Measurements from ENCODE around the gene PCBD1.

The PCBD1 gene

GRCh38 chr10:70899096-70899495, 10.7 kb upstream of the PCBD1 start:
- Histone ChIP-seq H3K9me3 (ENCODE audit: control insufficient read depth in 2 of 2, low read length in 2 of 2) (no peaks in the 10 kb centered on the region), H3K9ac (ENCODE audit: low read length in 2 of 2) (no peak overlapping the region), H3K27me3 (ENCODE audit: control insufficient read depth in 1 of 2, insufficient read depth in 2 of 2, low read length in 2 of 2) (no peaks in the 10 kb centered on the region), H3K4me3 (ENCODE audit: low read length in 2 of 2) (no peak overlapping the region), H3K4me1 (ENCODE audit: control insufficient read depth, insufficient read depth, low read length) (peaks cover 5% of the 10 kb centered on the region), H3K27ac (ENCODE audit: low read length) (no peak overlapping the region), H3K36me3 (ENCODE audit: control insufficient read depth in 2 of 2, insufficient read depth in 2 of 2, low read length in 2 of 2) (no peaks in the 10 kb centered on the region)

GRCh38 chr10:70898687-70899086, 10.3 kb upstream of the PCBD1 start:
- H3K27me3 ChIP-seq (ENCODE audit: control insufficient read depth in 1 of 2, insufficient read depth in 2 of 2, low read length in 2 of 2) = no peaks in the 10 kb centered on the region
- no peak overlapping the region for H3K9ac ChIP-seq (ENCODE audit: low read length in 2 of 2)
- H3K4me1 ChIP-seq (ENCODE audit: control insufficient read depth, insufficient read depth, low read length) = peaks cover 5% of the 10 kb centered on the region
- no peak overlapping the region for H3K27ac ChIP-seq (ENCODE audit: low read length)
- no peak overlapping the region for H3K4me3 ChIP-seq (ENCODE audit: low read length in 2 of 2)
- H3K9me3 ChIP-seq (ENCODE audit: control insufficient read depth in 2 of 2, low read length in 2 of 2) = no peaks in the 10 kb centered on the region
- H3K36me3 ChIP-seq (ENCODE audit: control insufficient read depth in 2 of 2, insufficient read depth in 2 of 2, low read length in 2 of 2) = no peaks in the 10 kb centered on the region

GRCh38 chr10:70896551-70896950, 8.2 kb upstream of the PCBD1 start:
- no peak overlapping the region for H3K9ac ChIP-seq (ENCODE audit: low read length in 2 of 2)

GRCh38 chr10:70894416-70894815, 6.1 kb upstream of the PCBD1 start:
- Histone ChIP-seq H3K36me3 (ENCODE audit: control insufficient read depth in 2 of 2, insufficient read depth in 2 of 2, low read length in 2 of 2) (no peaks in the 10 kb centered on the region), H3K27me3 (ENCODE audit: control insufficient read depth in 1 of 2, insufficient read depth in 2 of 2, low read length in 2 of 2) (no peaks in the 10 kb centered on the region), H3K9me3 (ENCODE audit: control insufficient read depth in 2 of 2, low read length in 2 of 2) (no peaks in the 10 kb centered on the region), H3K4me1 (ENCODE audit: control insufficient read depth, insufficient read depth, low read length) (peaks cover 9% of the 10 kb centered on the region), H3K4me3 (ENCODE audit: low read length in 2 of 2) (no peak overlapping the region), H3K27ac (ENCODE audit: low read length) (no peak overlapping the region), H3K9ac (ENCODE audit: low read length in 2 of 2) (no peak overlapping the region)

More at GRCh38 chr10:70896551-70896950, 8.2 kb upstream of the PCBD1 start:
- H3K4me3 ChIP-seq (ENCODE audit: low read length in 2 of 2) = no peak overlapping the region
- no peaks in the 10 kb centered on the region for H3K9me3 ChIP-seq (ENCODE audit: control insufficient read depth in 2 of 2, low read length in 2 of 2)
- no peaks in the 10 kb centered on the region for H3K36me3 ChIP-seq (ENCODE audit: control insufficient read depth in 2 of 2, insufficient read depth in 2 of 2, low read length in 2 of 2)
- H3K27ac ChIP-seq (ENCODE audit: low read length) = no peak overlapping the region
- no peaks in the 10 kb centered on the region for H3K4me1 ChIP-seq (ENCODE audit: control insufficient read depth, insufficient read depth, low read length)
- H3K27me3 ChIP-seq (ENCODE audit: control insufficient read depth in 1 of 2, insufficient read depth in 2 of 2, low read length in 2 of 2) = no peaks in the 10 kb centered on the region

GRCh38 chr10:70893227-70894006, 5.1 kb upstream of the PCBD1 start:
- Histone ChIP-seq H3K4me1 (ENCODE audit: control insufficient read depth, insufficient read depth, low read length) (peaks cover 12% of the 10 kb centered on the region), H3K27me3 (ENCODE audit: control insufficient read depth in 1 of 2, insufficient read depth in 2 of 2, low read length in 2 of 2) (no peaks in the 10 kb centered on the region), H3K9me3 (ENCODE audit: control insufficient read depth in 2 of 2, low read length in 2 of 2) (no peaks in the 10 kb centered on the region)

GRCh38 chr10:70892631-70893030, 4.3 kb upstream of the PCBD1 start:
- Histone ChIP-seq H3K27ac (ENCODE audit: low read length) (no peak overlapping the region), H3K27me3 (ENCODE audit: control insufficient read depth in 1 of 2, insufficient read depth in 2 of 2, low read length in 2 of 2) (no peaks in the 10 kb centered on the region), H3K36me3 (ENCODE audit: control insufficient read depth in 2 of 2, insufficient read depth in 2 of 2, low read length in 2 of 2) (no peaks in the 10 kb centered on the region), H3K4me1 (ENCODE audit: control insufficient read depth, insufficient read depth, low read length) (peaks cover 12% of the 10 kb centered on the region), H3K9me3 (ENCODE audit: control insufficient read depth in 2 of 2, low read length in 2 of 2) (no peaks in the 10 kb centered on the region), H3K4me3 (ENCODE audit: low read length in 2 of 2) (no peak overlapping the region), H3K9ac (ENCODE audit: low read length in 2 of 2) (no peak overlapping the region)

More at GRCh38 chr10:70893227-70894006, 5.1 kb upstream of the PCBD1 start:
- Histone ChIP-seq H3K27ac (ENCODE audit: low read length) (no peak overlapping the region), H3K36me3 (ENCODE audit: control insufficient read depth in 2 of 2, insufficient read depth in 2 of 2, low read length in 2 of 2) (no peaks in the 10 kb centered on the region), H3K9ac (ENCODE audit: low read length in 2 of 2) (no peak overlapping the region), H3K4me3 (ENCODE audit: low read length in 2 of 2) (no peak overlapping the region)

- Histone ChIP-seq H3K9me3 (ENCODE audit: control insufficient read depth in 2 of 2, low read length in 2 of 2) (no peaks in the 10 kb centered on the region), H3K36me3 (ENCODE audit: control insufficient read depth in 2 of 2, insufficient read depth in 2 of 2, low read length in 2 of 2) (no peaks in the 10 kb centered on the region), H3K27me3 (ENCODE audit: control insufficient read depth in 1 of 2, insufficient read depth in 2 of 2, low read length in 2 of 2) (no peaks in the 10 kb centered on the region), H3K4me3 (ENCODE audit: low read length in 2 of 2) (no peak overlapping the region), H3K27ac (ENCODE audit: low read length) (no peak overlapping the region), H3K9ac (ENCODE audit: low read length in 2 of 2) (no peak overlapping the region), H3K4me1 (ENCODE audit: control insufficient read depth, insufficient read depth, low read length) (peaks cover 20% of the 10 kb centered on the region)
Measured at GRCh38 chr10:70891627-70892026, 3.3 kb upstream of the PCBD1 start.

GRCh38 chr10:70890917-70891431, 2.6 kb upstream of the PCBD1 start:
- Histone ChIP-seq H3K4me3 (ENCODE audit: low read length in 2 of 2) (no peak overlapping the region), H3K27me3 (ENCODE audit: control insufficient read depth in 1 of 2, insufficient read depth in 2 of 2, low read length in 2 of 2) (no peaks in the 10 kb centered on the region), H3K9ac (ENCODE audit: low read length in 2 of 2) (no peak overlapping the region), H3K9me3 (ENCODE audit: control insufficient read depth in 2 of 2, low read length in 2 of 2) (no peaks in the 10 kb centered on the region), H3K36me3 (ENCODE audit: control insufficient read depth in 2 of 2, insufficient read depth in 2 of 2, low read length in 2 of 2) (peaks cover 0 to 4% of the 10 kb centered on the region in 2 donors), H3K27ac (ENCODE audit: low read length) (no peak overlapping the region), H3K4me1 (ENCODE audit: control insufficient read depth, insufficient read depth, low read length) (peaks cover 25% of the 10 kb centered on the region)

- H3K9ac ChIP-seq (ENCODE audit: low read length in 2 of 2) = no peak overlapping the region
- peaks cover 10 to 11% of the 10 kb centered on the region in 2 donors for H3K36me3 ChIP-seq (ENCODE audit: control insufficient read depth in 2 of 2, insufficient read depth in 2 of 2, low read length in 2 of 2)
- H3K9me3 ChIP-seq (ENCODE audit: control insufficient read depth in 2 of 2, low read length in 2 of 2) = no peaks in the 10 kb centered on the region
- no peaks in the 10 kb centered on the region for H3K27me3 ChIP-seq (ENCODE audit: control insufficient read depth in 1 of 2, insufficient read depth in 2 of 2, low read length in 2 of 2)
- H3K27ac ChIP-seq (ENCODE audit: low read length) = peak overlapping the region; percentile 38
- H3K4me3 ChIP-seq (ENCODE audit: low read length in 2 of 2) = no peak overlapping the region
- H3K4me1 ChIP-seq (ENCODE audit: control insufficient read depth, insufficient read depth, low read length) = peaks cover 32% of the 10 kb centered on the region
Measured at GRCh38 chr10:70889291-70889690, 926 bp upstream of the PCBD1 start.

GRCh38 chr10:70886921-70887665, 1.3 kb downstream of the PCBD1 start:
- no peaks in the 10 kb centered on the region for H3K27me3 ChIP-seq (ENCODE audit: control insufficient read depth in 1 of 2, insufficient read depth in 2 of 2, low read length in 2 of 2)
- H3K4me1 ChIP-seq (ENCODE audit: control insufficient read depth, insufficient read depth, low read length) = peaks cover 32% of the 10 kb centered on the region
- H3K36me3 ChIP-seq (ENCODE audit: control insufficient read depth in 2 of 2, insufficient read depth in 2 of 2, low read length in 2 of 2) = peaks cover 18 to 20% of the 10 kb centered on the region in 2 donors
- peak overlapping the region; percentile 90 for H3K27ac ChIP-seq (ENCODE audit: low read length)
- H3K9me3 ChIP-seq (ENCODE audit: control insufficient read depth in 2 of 2, low read length in 2 of 2) = no peaks in the 10 kb centered on the region
- peak overlapping the region; percentile 74 to 90 for H3K4me3 ChIP-seq (ENCODE audit: low read length in 2 of 2)
- H3K9ac ChIP-seq (ENCODE audit: low read length in 2 of 2) = peak overlapping the region; percentile 73 to 76
